Measurements from ENCODE around the gene ELL2. TPM values are rescaled to one million over a fixed set of nuclear protein-coding genes. Genes with fewer than 3 reads are reported as not detected.

The ELL2 gene
- polyA plus RNA-seq, 1 donor from 2014 or later, result 1.4 TPM

GRCh38 chr5:95891499-95891898, 70.2 kb downstream of the ELL2 start:
- Histone ChIP-seq H3K36me3 (ENCODE audit: insufficient read depth, low read length) (no peaks in the 10 kb centered on the region), H3K4me2 (ENCODE audit: low read length) (no peak overlapping the region), H3K27me3 (ENCODE audit: insufficient read depth, low read depth, low read length) (no peaks in the 10 kb centered on the region), H3F3A (ENCODE audit: insufficient read depth, low read length, poor library complexity, severe bottlenecking) (no peaks in the 10 kb centered on the region), H3K9me3 (ENCODE audit: low read length) (no peaks in the 10 kb centered on the region), H2AFZ (ENCODE audit: low read depth, low read length) (no peak overlapping the region), H3K9ac (ENCODE audit: low read length) (no peak overlapping the region), H3K27ac (ENCODE audit: low read length) (no peak overlapping the region), H3K9me2 (ENCODE audit: insufficient read depth, low read length) (no peaks in the 10 kb centered on the region), H3K79me2 (replicated peaks; ENCODE audit: insufficient read depth, low read length) (no peaks in the 10 kb centered on the region), H4K20me1 (ENCODE audit: insufficient read depth) (no peaks in the 10 kb centered on the region), H3K4me3 (ENCODE audit: low read length) (no peak overlapping the region)
- TF ChIP-seq EZH2 (IDR thresholded peaks at IDR 0.05; ENCODE audit: borderline replicate concordance, insufficient read depth, low read length, poor library complexity, severe bottlenecking) (no peak), REST (IDR thresholded peaks at IDR 0.05; ENCODE audit: borderline replicate concordance) (no peak), EP300 (conservative IDR thresholded peaks at IDR 0.05; ENCODE audit: poor library complexity, severe bottlenecking) (no peak), CTCF (IDR thresholded peaks at IDR 0.05; ENCODE audit: poor library complexity, severe bottlenecking) (no peak), RAD21 (conservative IDR thresholded peaks at IDR 0.05) (no peak), SMC3 (conservative IDR thresholded peaks at IDR 0.05; ENCODE audit: poor library complexity) (no peak), MXI1 (conservative IDR thresholded peaks at IDR 0.05; ENCODE audit: poor library complexity, severe bottlenecking) (no peak), POLR2AphosphoS5 (IDR thresholded peaks at IDR 0.05) (no peak), TAF1 (IDR thresholded peaks at IDR 0.05; ENCODE audit: low read depth) (no peak)

- no peak overlapping the region for H3K27ac ChIP-seq (ENCODE audit: low read length)
- H2AFZ ChIP-seq (ENCODE audit: low read depth, low read length), result no peak overlapping the region
- no peaks in the 10 kb centered on the region for H3K79me2 ChIP-seq (replicated peaks; ENCODE audit: insufficient read depth, low read length)
- no peak overlapping the region for H3K4me3 ChIP-seq (ENCODE audit: low read length)
- no peak overlapping the region for H3K4me2 ChIP-seq (ENCODE audit: low read length)
- H3F3A ChIP-seq (ENCODE audit: insufficient read depth, low read length, poor library complexity, severe bottlenecking), result no peaks in the 10 kb centered on the region
- no peaks in the 10 kb centered on the region for H3K27me3 ChIP-seq (ENCODE audit: insufficient read depth, low read depth, low read length)
- H4K20me1 ChIP-seq (ENCODE audit: insufficient read depth), result no peaks in the 10 kb centered on the region
- no peak overlapping the region for H3K9ac ChIP-seq (ENCODE audit: low read length)
- TF ChIP-seq EZH2 (IDR thresholded peaks at IDR 0.05; ENCODE audit: borderline replicate concordance, insufficient read depth, low read length, poor library complexity, severe bottlenecking) (no peak), REST (IDR thresholded peaks at IDR 0.05; ENCODE audit: borderline replicate concordance) (no peak), EP300 (conservative IDR thresholded peaks at IDR 0.05; ENCODE audit: poor library complexity, severe bottlenecking) (no peak), RAD21 (conservative IDR thresholded peaks at IDR 0.05) (no peak), TAF1 (IDR thresholded peaks at IDR 0.05; ENCODE audit: low read depth) (no peak), CTCF (IDR thresholded peaks at IDR 0.05; ENCODE audit: poor library complexity, severe bottlenecking) (no peak), MXI1 (conservative IDR thresholded peaks at IDR 0.05; ENCODE audit: poor library complexity, severe bottlenecking) (no peak), SMC3 (conservative IDR thresholded peaks at IDR 0.05; ENCODE audit: poor library complexity) (no peak), POLR2AphosphoS5 (IDR thresholded peaks at IDR 0.05) (no peak)
- no peaks in the 10 kb centered on the region for H3K36me3 ChIP-seq (ENCODE audit: insufficient read depth, low read length)
- H3K9me2 ChIP-seq (ENCODE audit: insufficient read depth, low read length), result no peaks in the 10 kb centered on the region
- H3K9me3 ChIP-seq (ENCODE audit: low read length), result no peaks in the 10 kb centered on the region
These were observed 72.6 kb downstream of the ELL2 start for GRCh38 chr5:95889076-95889475.

All from neural cell (in vitro differentiated cells).